ENCODE data around the gene SPTBN4. TPM values are rescaled to one million over a fixed set of nuclear protein-coding genes. Genes with fewer than 3 reads are reported as not detected.

Gene SPTBN4
- 10.4 and 12.7 TPM in 2 replicates for polyA plus RNA-seq
- polyA minus RNA-seq = 9.6 and 10.2 TPM in 2 replicates

- Histone ChIP-seq H3K9me3 (ENCODE audit: low read length) (no peaks in the 10 kb centered on the region), H4K20me1 (ENCODE audit: insufficient read depth) (no peaks in the 10 kb centered on the region)
- TF ChIP-seq MXI1 (conservative IDR thresholded peaks at IDR 0.05; ENCODE audit: poor library complexity, severe bottlenecking) = no peak
- TF ChIP-seq RAD21 (conservative IDR thresholded peaks at IDR 0.05) = no peak
- no peak for TF ChIP-seq EP300 (conservative IDR thresholded peaks at IDR 0.05; ENCODE audit: poor library complexity, severe bottlenecking)
- TF ChIP-seq POLR2AphosphoS5 (IDR thresholded peaks at IDR 0.05) = no peak
- TF ChIP-seq REST (IDR thresholded peaks at IDR 0.05; ENCODE audit: borderline replicate concordance) = no peak
Measured at GRCh38 chr19:40466985-40467734, at the start of gene SPTBN4. SPTBN4 (plus strand) TSS chr19:40467001; CDS start chr19:40472622, 5,621 bp downstream.

GRCh38 chr19:40417643-40417981, 49.2 kb upstream of the SPTBN4 start:
- H3K4me3 ChIP-seq (ENCODE audit: low read length) = no peak overlapping the region
- no peaks in the 10 kb centered on the region for H3K9me2 ChIP-seq (ENCODE audit: insufficient read depth, low read length)
- no peak overlapping the region for H3K4me2 ChIP-seq (ENCODE audit: low read length)
- H3K27me3 ChIP-seq (ENCODE audit: insufficient read depth, low read depth, low read length) = no peaks in the 10 kb centered on the region
- no peaks in the 10 kb centered on the region for H3K79me2 ChIP-seq (replicated peaks; ENCODE audit: insufficient read depth, low read length)
- no peaks in the 10 kb centered on the region for H4K20me1 ChIP-seq (ENCODE audit: insufficient read depth)
- no peak for TF ChIP-seq EZH2 (IDR thresholded peaks at IDR 0.05; ENCODE audit: borderline replicate concordance, insufficient read depth, low read length, poor library complexity, severe bottlenecking)
- no peak for TF ChIP-seq EP300 (conservative IDR thresholded peaks at IDR 0.05; ENCODE audit: poor library complexity, severe bottlenecking)
- no peak for TF ChIP-seq REST (IDR thresholded peaks at IDR 0.05; ENCODE audit: borderline replicate concordance)
- no peak for TF ChIP-seq SMC3 (conservative IDR thresholded peaks at IDR 0.05; ENCODE audit: poor library complexity)
- no peak for TF ChIP-seq RAD21 (conservative IDR thresholded peaks at IDR 0.05)
- TF ChIP-seq MXI1 (conservative IDR thresholded peaks at IDR 0.05; ENCODE audit: poor library complexity, severe bottlenecking) = no peak
- TF ChIP-seq POLR2AphosphoS5 (IDR thresholded peaks at IDR 0.05) = no peak
- no peak for TF ChIP-seq CTCF (IDR thresholded peaks at IDR 0.05; ENCODE audit: poor library complexity, severe bottlenecking)
- no peak for TF ChIP-seq TAF1 (IDR thresholded peaks at IDR 0.05; ENCODE audit: low read depth)
- no peaks in the 10 kb centered on the region for H3K36me3 ChIP-seq (ENCODE audit: insufficient read depth, low read length)
- H3F3A ChIP-seq (ENCODE audit: insufficient read depth, low read length, poor library complexity, severe bottlenecking) = no peaks in the 10 kb centered on the region
- no peak overlapping the region for H3K9ac ChIP-seq (ENCODE audit: low read length)
- H2AFZ ChIP-seq (ENCODE audit: low read depth, low read length) = no peak overlapping the region
- H3K27ac ChIP-seq (ENCODE audit: low read length) = no peak overlapping the region
- no peaks in the 10 kb centered on the region for H3K9me3 ChIP-seq (ENCODE audit: low read length)

More at GRCh38 chr19:40466985-40467734, at the start of gene SPTBN4:
- H3K9ac ChIP-seq (ENCODE audit: low read length) = peak within 1 kb of the TSS; percentile 63
- H3K27me3 ChIP-seq (ENCODE audit: insufficient read depth, low read depth, low read length) = peaks cover 23% of the 10 kb centered on the region
- peak within 1 kb of the TSS; percentile 69 for H3K4me3 ChIP-seq (ENCODE audit: low read length)
- H2AFZ ChIP-seq (ENCODE audit: low read depth, low read length) = no peak within 1 kb of the TSS
- H3K4me2 ChIP-seq (ENCODE audit: low read length) = peak within 1 kb of the TSS; percentile 9
- no peaks in the 10 kb centered on the region for H3F3A ChIP-seq (ENCODE audit: insufficient read depth, low read length, poor library complexity, severe bottlenecking)
- no peak within 1 kb of the TSS for H3K27ac ChIP-seq (ENCODE audit: low read length)
- H3K9me2 ChIP-seq (ENCODE audit: insufficient read depth, low read length) = no peaks in the 10 kb centered on the region
- H3K79me2 ChIP-seq (replicated peaks; ENCODE audit: insufficient read depth, low read length) = no peaks in the 10 kb centered on the region
- H3K36me3 ChIP-seq (ENCODE audit: insufficient read depth, low read length) = no peaks in the 10 kb centered on the region

Data from neural cell (in vitro differentiated cells).